Measurements from ENCODE around the gene GNPDA1. TPM values are rescaled to one million over a fixed set of nuclear protein-coding genes. Genes with fewer than 3 reads are reported as not detected.

Gene GNPDA1
- polyA plus RNA-seq, 1 donor (not counting 4 experiments of a cell fraction or from before 2014, with no cell fraction given), result 18.0 TPM

DNA sequence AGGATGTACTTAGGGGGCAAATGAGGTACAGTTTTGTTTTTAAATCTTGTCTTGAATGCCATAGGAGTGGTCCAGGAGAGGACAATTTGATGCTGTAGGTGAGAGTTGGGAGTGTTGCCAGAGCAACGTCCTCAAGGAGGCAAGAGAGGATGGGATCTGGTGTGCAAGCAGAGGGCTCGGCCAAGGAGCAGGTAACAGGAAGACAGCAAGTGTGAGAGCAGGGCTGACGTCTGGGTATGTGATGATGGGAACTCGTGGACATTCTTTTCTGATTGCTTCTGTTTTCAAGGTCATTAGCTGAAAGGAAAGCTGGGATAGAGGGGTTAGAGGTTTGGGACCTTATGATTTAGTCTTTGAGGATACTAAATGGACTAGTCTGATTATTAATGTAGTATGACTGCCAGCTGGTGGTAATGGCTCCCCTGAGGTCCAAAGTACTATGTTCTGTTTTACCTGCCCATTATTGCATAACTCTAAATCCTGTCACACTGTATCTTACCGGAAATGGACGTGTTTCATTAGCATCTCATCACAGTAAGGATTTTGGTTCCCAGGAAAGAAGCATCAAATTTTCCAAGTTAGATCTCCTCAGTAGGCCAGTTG, 15.4 kb downstream of the GNPDA1 start:
- H3K79me2 ChIP-seq (ENCODE audit: control insufficient read depth, insufficient read depth, low read length), result no peaks in the 10 kb centered on the region
- dilution Hi-C loops (cut with MboI; ENCODE audit: extremely low pct_ligation_motif_present, low sequenced_read_pairs), result no loop called here
- no peak overlapping the region for H3K4me2 ChIP-seq (ENCODE audit: control insufficient read depth, extremely low read depth, insufficient read depth, low read depth, low read length)
- H3K27ac ChIP-seq (ENCODE audit: control insufficient read depth, insufficient read depth, low read length), result no peak overlapping the region
- H2AFZ ChIP-seq (ENCODE audit: control insufficient read depth, low read length), result no peak overlapping the region
- H3K9me3 ChIP-seq (ENCODE audit: control insufficient read depth, low read depth, low read length), result no peaks in the 10 kb centered on the region
- H4K20me1 ChIP-seq (ENCODE audit: control insufficient read depth, extremely low read depth, insufficient read depth, low read length), result no peaks in the 10 kb centered on the region
- H3K9me1 ChIP-seq (ENCODE audit: control insufficient read depth, extremely low read depth, insufficient read depth, low read length), result no peaks in the 10 kb centered on the region
- no peak for DNase-seq (ENCODE audit: low read depth, low spot score)
- peaks cover 18% of the 10 kb centered on the region in 2 experiments for H3K36me3 ChIP-seq (ENCODE audit: control insufficient read depth in 2 of 2, extremely low read depth in 1 of 2, insufficient read depth in 2 of 2, low read length in 2 of 2)
- TF ChIP-seq, protein P1, sequence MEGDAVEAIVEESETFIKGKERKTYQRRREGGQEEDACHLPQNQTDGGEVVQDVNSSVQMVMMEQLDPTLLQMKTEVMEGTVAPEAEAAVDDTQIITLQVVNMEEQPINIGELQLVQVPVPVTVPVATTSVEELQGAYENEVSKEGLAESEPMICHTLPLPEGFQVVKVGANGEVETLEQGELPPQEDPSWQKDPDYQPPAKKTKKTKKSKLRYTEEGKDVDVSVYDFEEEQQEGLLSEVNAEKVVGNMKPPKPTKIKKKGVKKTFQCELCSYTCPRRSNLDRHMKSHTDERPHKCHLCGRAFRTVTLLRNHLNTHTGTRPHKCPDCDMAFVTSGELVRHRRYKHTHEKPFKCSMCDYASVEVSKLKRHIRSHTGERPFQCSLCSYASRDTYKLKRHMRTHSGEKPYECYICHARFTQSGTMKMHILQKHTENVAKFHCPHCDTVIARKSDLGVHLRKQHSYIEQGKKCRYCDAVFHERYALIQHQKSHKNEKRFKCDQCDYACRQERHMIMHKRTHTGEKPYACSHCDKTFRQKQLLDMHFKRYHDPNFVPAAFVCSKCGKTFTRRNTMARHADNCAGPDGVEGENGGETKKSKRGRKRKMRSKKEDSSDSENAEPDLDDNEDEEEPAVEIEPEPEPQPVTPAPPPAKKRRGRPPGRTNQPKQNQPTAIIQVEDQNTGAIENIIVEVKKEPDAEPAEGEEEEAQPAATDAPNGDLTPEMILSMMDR (optimal IDR thresholded peaks at IDR 0.05 in 1 of 3, IDR thresholded peaks at IDR 0.05 in 1 of 3, conservative IDR thresholded peaks at IDR 0.05 in 1 of 3; ENCODE audit: extremely low read depth in 1 of 3, insufficient read depth in 2 of 3, low read length in 3 of 3), result no peak
- TF ChIP-seq EZH2 (IDR thresholded peaks at IDR 0.05; ENCODE audit: low read length), result no peak
- FAIRE-seq, result no peak
- no peak overlapping the region for H3K4me3 ChIP-seq (ENCODE audit: control insufficient read depth in 2 of 3, extremely low read depth in 1 of 3, insufficient read depth in 2 of 3, low read depth in 1 of 3, low read length in 3 of 3)
- no peak overlapping the region for H3K9ac ChIP-seq (ENCODE audit: control insufficient read depth, extremely low read depth, insufficient read depth, low read length)
- no peaks in the 10 kb centered on the region for H3K27me3 ChIP-seq (ENCODE audit: control insufficient read depth, extremely low read depth, insufficient read depth, low read length)
- H3K4me1 ChIP-seq (ENCODE audit: control insufficient read depth, extremely low read depth, insufficient read depth, low read length), result peaks cover 2% of the 10 kb centered on the region

DNA sequence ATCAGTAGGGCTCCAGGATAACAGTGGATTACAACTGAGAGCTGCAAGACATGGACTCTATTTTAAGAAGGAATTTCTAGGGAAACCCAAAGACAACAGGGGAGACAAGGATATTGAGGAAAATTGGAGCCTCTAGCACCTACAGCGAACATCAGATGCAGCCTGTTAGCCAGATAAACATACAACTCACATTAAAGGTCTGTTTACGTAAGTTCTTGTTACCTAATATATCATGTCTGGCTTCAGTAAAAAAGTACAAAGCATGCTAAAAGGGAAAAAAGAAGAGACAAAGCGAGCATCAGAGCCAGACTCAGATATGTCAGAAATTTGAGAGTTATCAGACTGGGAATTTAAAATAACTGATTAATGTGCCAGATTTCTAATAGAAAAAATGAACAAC, 17.2 kb downstream of the GNPDA1 start:
- dilution Hi-C loops (cut with MboI; ENCODE audit: extremely low pct_ligation_motif_present, low sequenced_read_pairs), result no loop called here
- DNase-seq (ENCODE audit: low read depth, low spot score) (no peak), FAIRE-seq (no peak)
- no peak overlapping the region for H3K4me3 ChIP-seq (ENCODE audit: control insufficient read depth in 2 of 3, extremely low read depth in 1 of 3, insufficient read depth in 2 of 3, low read depth in 1 of 3, low read length in 3 of 3)
- TF ChIP-seq, protein P1 (optimal IDR thresholded peaks at IDR 0.05 in 1 of 3, IDR thresholded peaks at IDR 0.05 in 1 of 3, conservative IDR thresholded peaks at IDR 0.05 in 1 of 3; ENCODE audit: extremely low read depth in 1 of 3, insufficient read depth in 2 of 3, low read length in 3 of 3), result no peak
- no peak for TF ChIP-seq EZH2 (IDR thresholded peaks at IDR 0.05; ENCODE audit: low read length)
- no peaks in the 10 kb centered on the region for H4K20me1 ChIP-seq (ENCODE audit: control insufficient read depth, extremely low read depth, insufficient read depth, low read length)
- H3K4me1 ChIP-seq (ENCODE audit: control insufficient read depth, extremely low read depth, insufficient read depth, low read length), result peaks cover 2% of the 10 kb centered on the region
- peaks cover 18% of the 10 kb centered on the region in 2 experiments for H3K36me3 ChIP-seq (ENCODE audit: control insufficient read depth in 2 of 2, extremely low read depth in 1 of 2, insufficient read depth in 2 of 2, low read length in 2 of 2)
- no peak overlapping the region for H2AFZ ChIP-seq (ENCODE audit: control insufficient read depth, low read length)
- H3K79me2 ChIP-seq (ENCODE audit: control insufficient read depth, insufficient read depth, low read length), result no peaks in the 10 kb centered on the region
- no peaks in the 10 kb centered on the region for H3K9me3 ChIP-seq (ENCODE audit: control insufficient read depth, low read depth, low read length)
- no peaks in the 10 kb centered on the region for H3K27me3 ChIP-seq (ENCODE audit: control insufficient read depth, extremely low read depth, insufficient read depth, low read length)
- no peaks in the 10 kb centered on the region for H3K9me1 ChIP-seq (ENCODE audit: control insufficient read depth, extremely low read depth, insufficient read depth, low read length)
- no peak overlapping the region for H3K9ac ChIP-seq (ENCODE audit: control insufficient read depth, extremely low read depth, insufficient read depth, low read length)
- H3K4me2 ChIP-seq (ENCODE audit: control insufficient read depth, extremely low read depth, insufficient read depth, low read depth, low read length), result no peak overlapping the region
- H3K27ac ChIP-seq (ENCODE audit: control insufficient read depth, insufficient read depth, low read length), result no peak overlapping the region
